Pancreas (tissue), 10 donors: Measurements from ENCODE around the gene TMEM184A. TPM values are rescaled to one million over a fixed set of nuclear protein-coding genes. Genes with fewer than 3 reads are reported as not detected.

Experiments used
- ATAC-seq, 4 donors: fragments of 200-7000 bp; cut with Tn5 transposase; one replicate each; pipeline versions ENCODE4 v1.8.0 to v1.9.1; 2020; ENCODE audit warnings: mild to moderate bottlenecking in 4 of 4, moderate library complexity in 4 of 4
- DNase-seq, 6 donors: peaks; one replicate each; pipeline ENCODE4 v3.0.0-alpha.2; 2020
- FAIRE-seq: peaks from 2 replicates; lab custom pipeline; 2012; peaks lifted over from hg19 to GRCh38; lab: Jason Lieb, UNC
- H3K27ac ChIP-seq, 4 donors: fragments of 200-600 bp; sonication (generic); 1 replicate in 3 of 4; 2 replicates in 1 of 4; pipeline versions ENCODE4 v1.5.0 to v1.8.0; 2020
- H3K27me3 ChIP-seq, 4 donors: fragments of 200-600 bp; one replicate each; pipeline ENCODE4 v1.8.0; 2021
- H3K36me3 ChIP-seq, 3 donors: fragments of 200-600 bp; sonication (generic) in 1 of 3; one replicate each; pipeline versions ENCODE4 v1.5.0 to v1.8.0; 2020 to 2021
- H3K4me1 ChIP-seq, 3 donors: fragments of 200-600 bp; one replicate each; pipeline ENCODE4 v1.8.0; 2021
- H3K4me3 ChIP-seq, 4 donors: fragments of 200-600 bp; sonication (generic) in 2 of 4; one replicate each; pipeline versions ENCODE4 v1.5.0 to v1.8.0; 2020 to 2021
- H3K9me3 ChIP-seq, 4 donors: fragments of 200-600 bp; one replicate each; pipeline ENCODE4 v1.8.0; 2021
- CTCF ChIP-seq, 4 donors: fragments of 200-600 bp; sonication (generic) in 3 of 4; IDR thresholded peaks; one replicate each; pipeline versions ENCODE4 v1.5.0 to v1.8.0; 2021; ENCODE audit warnings: antibody characterized with exemption in 4 of 4
- WGBS, 2 donors: extraction: QIAGEN DNeasy Blood & Tissue Kit; methylation state at CpG; one replicate each; pipeline ENCODE4 v1.1.7; 2013; 5-methylcytosine and 5-hydroxymethylcytosine counted together
- intact Hi-C, 3 donors: fragments of 100-400 bp; cut with DNase I; formaldehyde crosslinking; loops; one replicate each; pipeline versions ENCODE4 v1.11.1 to v1.14.2; 2022
- polyA plus RNA-seq, 2 donors: library from polyadenylated mRNA; stranded (reverse); fragments of 200-250 nt; gene quantifications; one replicate each; pipeline ENCODE4 v1.2.3, GENCODE V29; 2013
- total RNA-seq, 6 donors: library from RNA; stranded (reverse); fragmentation: NEBNext Ultra II Directional in 4 of 6; extraction: Animal tissue kit (Norgen Biotek cat#: 25700) in 4 of 6; gene quantifications; one replicate each; pipeline versions ENCODE4 v1.2.1 to v1.2.4, GENCODE V29; 2021 to 2023
- donor health status: healthy with polysubstance abuse.
- donor health status: DM: no; HTN: no; CAD: no; lungs with moderate emphysema.
- donor health status: DM: no; HTN: no; CAD: no.
- donor health status: control.
- donor health status: control.
- donor health status: Bipolar disorder and iron deficiency.
- donor health status: DM: yes; HTN: yes; CAD: no.
- donor health status: DM: no; HTN: no; CAD: no.
- donor health status: DM: no; HTN: no; CAD: no.
- donor health status: DM: yes; HTN: yes; CAD: no.

TMEM184A gene
- total and polyA plus RNA-seq, 8 donors: 15.2 to 58.9 (median 25.4) TPM

- intact Hi-C loops: no loop called here
- peak in 4 of 6 donors; percentile 17 to 63 (median 50) for DNase-seq
- ATAC-seq: no peak
- H3K27me3 ChIP-seq: no peaks in the 10 kb centered on the region
- peak overlapping the region in 2 of 4 donors; percentile 44 to 45 for H3K4me3 ChIP-seq
- H3K9me3 ChIP-seq: no peaks in the 10 kb centered on the region
- H3K4me1 ChIP-seq: peaks cover 22 to 42% (median 30%) of the 10 kb centered on the region in 3 donors
- H3K27ac ChIP-seq: peak overlapping the region; percentile 90 to 98 (median 96)
- FAIRE-seq: no peak
- TF ChIP-seq CTCF (IDR thresholded peaks at IDR 0.05): no peak
- H3K36me3 ChIP-seq: peaks cover 8 to 39% (median 17%) of the 10 kb centered on the region in 3 donors
- WGBS, 2 donors: 66 to 73% methylated on average over 21 to 25 of the region's 25 CpGs
Measured at GRCh38 chr7:1538544-1539180, 17.3 kb downstream of the TMEM184A start.

- H3K4me1 ChIP-seq: peaks cover 27 to 49% (median 37%) of the 10 kb centered on the region in 3 donors
- no peaks in the 10 kb centered on the region for H3K9me3 ChIP-seq
- peaks cover 8 to 38% (median 17%) of the 10 kb centered on the region in 3 donors for H3K36me3 ChIP-seq
- FAIRE-seq (no peak), ATAC-seq (peak; percentile 28 to 54 (median 36)), DNase-seq (peak; percentile 77 to 97 (median 94))
- H3K27me3 ChIP-seq: no peaks in the 10 kb centered on the region
- H3K27ac ChIP-seq: peak overlapping the region; percentile 90 to 98 (median 96)
- intact Hi-C loops: no loop called here
- peak overlapping the region in 3 of 4 donors; percentile 13 to 45 (median 44) for H3K4me3 ChIP-seq
- no peak for TF ChIP-seq CTCF (IDR thresholded peaks at IDR 0.05)
- WGBS, 2 donors: 25 to 30% methylated on average over 49 to 56 of the region's 56 CpGs
Measured at GRCh38 chr7:1537535-1538412, 18.2 kb downstream of the TMEM184A start.

GRCh38 chr7:1536743-1537534, 19.1 kb downstream of the TMEM184A start:
- TF ChIP-seq CTCF (IDR thresholded peaks at IDR 0.05): no peak
- H3K27me3 ChIP-seq: no peaks in the 10 kb centered on the region
- peak; percentile 76 to 83 (median 80) for ATAC-seq
- peak overlapping the region; percentile 90 to 98 (median 96) for H3K27ac ChIP-seq
- peak; percentile 91 to 98 (median 96) for DNase-seq
- 10 to 14% methylated on average over 52 of the region's 52 CpGs for WGBS, 2 donors
- H3K4me1 ChIP-seq: peaks cover 27 to 49% (median 37%) of the 10 kb centered on the region in 3 donors
- H3K4me3 ChIP-seq: peak overlapping the region in 3 of 4 donors; percentile 13 to 45 (median 44)
- no peaks in the 10 kb centered on the region for H3K9me3 ChIP-seq
- H3K36me3 ChIP-seq: peaks cover 8 to 29% (median 17%) of the 10 kb centered on the region in 3 donors
- intact Hi-C loops: no loop called here
- no peak for FAIRE-seq

- peaks cover 27 to 49% (median 37%) of the 10 kb centered on the region in 3 donors for H3K4me1 ChIP-seq
- FAIRE-seq: no peak
Measured at GRCh38 chr7:1536455-1536742, 19.6 kb downstream of the TMEM184A start.

More at GRCh38 chr7:1536455-1536742, 19.6 kb downstream of the TMEM184A start:
- H3K27ac ChIP-seq: peak overlapping the region; percentile 90 to 98 (median 96)
- 66 to 67% methylated on average over 7 of the region's 7 CpGs for WGBS, 2 donors
- peak overlapping the region in 2 of 4 donors; percentile 44 to 45 for H3K4me3 ChIP-seq
- H3K9me3 ChIP-seq: no peaks in the 10 kb centered on the region
- ATAC-seq (no peak), DNase-seq (no peak)
- H3K27me3 ChIP-seq: no peaks in the 10 kb centered on the region
- intact Hi-C loops: no loop called here
- H3K36me3 ChIP-seq: peaks cover 8 to 24% (median 12%) of the 10 kb centered on the region in 3 donors
- no peak for TF ChIP-seq CTCF (IDR thresholded peaks at IDR 0.05)
